ENCODE data around the gene CSMD2. TPM values are rescaled to one million over a fixed set of nuclear protein-coding genes. Genes with fewer than 3 reads are reported as not detected.

CSMD2 gene
- polyA plus RNA-seq, 1 donor, result 0.36 TPM

- WGBS (ENCODE audit: insufficient coverage, low lambda C conversion rate), result no CpG with 5 or more reads among the region's 14 CpGs
- H3K4me1 ChIP-seq (ENCODE audit: control insufficient read depth, insufficient read depth, low read length), result no peaks in the 10 kb centered on the region
These were observed 466.5 kb downstream of the CSMD2 start for GRCh38 chr1:33698361-33699035.

DNA sequence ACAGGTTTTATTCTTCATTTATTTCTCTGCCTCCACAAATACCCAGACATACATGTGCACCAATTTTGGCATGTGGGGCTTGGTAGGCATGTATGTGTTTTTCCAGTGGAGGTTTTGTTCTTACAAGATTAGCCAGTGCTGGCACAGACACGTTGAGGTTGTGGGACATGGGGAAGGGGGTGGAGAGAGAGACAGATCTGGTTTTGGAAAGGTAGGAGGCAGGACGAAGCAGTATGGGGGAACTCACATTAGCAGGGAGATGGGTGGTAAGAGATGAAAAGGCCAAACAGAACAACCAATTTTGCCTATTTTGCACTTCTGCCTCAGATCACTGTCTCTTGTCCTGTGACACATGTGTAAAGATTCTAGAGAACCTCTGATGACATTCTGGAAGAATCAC, 467.2 kb downstream of the CSMD2 start:
- no peaks in the 10 kb centered on the region for H3K36me3 ChIP-seq (ENCODE audit: control insufficient read depth, insufficient read depth, low read length)
- DNase-seq, result no peak
- whole genome bisulfite sequencing (ENCODE audit: insufficient coverage, low lambda C conversion rate), result no CpG with 5 or more reads among the region's 2 CpGs

More at GRCh38 chr1:33698361-33699035, 466.5 kb downstream of the CSMD2 start:
- Histone ChIP-seq H3K9me3 (ENCODE audit: control insufficient read depth, low read depth, low read length) (no peaks in the 10 kb centered on the region), H3K4me3 (ENCODE audit: low read length) (no peak overlapping the region), H3K27me3 (ENCODE audit: control insufficient read depth, insufficient read depth, low read length) (no peaks in the 10 kb centered on the region), H3K27ac (ENCODE audit: low read length) (no peak overlapping the region), H3K36me3 (ENCODE audit: control insufficient read depth, insufficient read depth, low read length) (no peaks in the 10 kb centered on the region)
- DNase-seq, result no peak

DNA sequence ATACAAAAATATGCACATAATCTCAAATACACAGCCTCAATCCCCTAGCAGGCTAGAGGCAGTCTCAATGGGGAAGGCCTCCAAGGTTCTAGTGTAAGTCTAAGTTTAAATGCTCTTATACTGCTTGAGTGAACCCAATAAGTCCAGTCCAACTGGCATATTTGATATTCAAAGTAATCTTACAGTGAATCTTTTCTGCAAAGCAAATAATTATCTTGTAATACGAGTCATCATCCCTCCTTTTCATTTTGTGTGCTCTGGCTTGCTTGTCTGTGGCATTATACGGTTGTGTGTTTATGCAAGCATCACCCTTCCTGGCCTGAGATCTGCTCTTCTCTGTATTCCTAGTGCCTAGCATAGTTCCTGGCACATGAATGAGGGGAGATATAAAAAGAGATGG, 468.1 kb downstream of the CSMD2 start:
- H3K4me3 ChIP-seq (ENCODE audit: low read length), result no peak overlapping the region
- H3K27me3 ChIP-seq (ENCODE audit: control insufficient read depth, insufficient read depth, low read length), result no peaks in the 10 kb centered on the region
- WGBS (ENCODE audit: insufficient coverage, low lambda C conversion rate), result no CpG with 5 or more reads among the region's 2 CpGs
- no peaks in the 10 kb centered on the region for H3K36me3 ChIP-seq (ENCODE audit: control insufficient read depth, insufficient read depth, low read length)
- H3K4me1 ChIP-seq (ENCODE audit: control insufficient read depth, insufficient read depth, low read length), result no peaks in the 10 kb centered on the region
- no peak for DNase-seq
- H3K27ac ChIP-seq (ENCODE audit: low read length), result no peak overlapping the region
- no peaks in the 10 kb centered on the region for H3K9me3 ChIP-seq (ENCODE audit: control insufficient read depth, low read depth, low read length)

More for the DNA sequence above, 467.2 kb downstream of the CSMD2 start:
- no peaks in the 10 kb centered on the region for H3K9me3 ChIP-seq (ENCODE audit: control insufficient read depth, low read depth, low read length)
- no peak overlapping the region for H3K27ac ChIP-seq (ENCODE audit: low read length)
- H3K27me3 ChIP-seq (ENCODE audit: control insufficient read depth, insufficient read depth, low read length), result no peaks in the 10 kb centered on the region
- H3K4me1 ChIP-seq (ENCODE audit: control insufficient read depth, insufficient read depth, low read length), result no peaks in the 10 kb centered on the region
- no peak overlapping the region for H3K4me3 ChIP-seq (ENCODE audit: low read length)

DNA sequence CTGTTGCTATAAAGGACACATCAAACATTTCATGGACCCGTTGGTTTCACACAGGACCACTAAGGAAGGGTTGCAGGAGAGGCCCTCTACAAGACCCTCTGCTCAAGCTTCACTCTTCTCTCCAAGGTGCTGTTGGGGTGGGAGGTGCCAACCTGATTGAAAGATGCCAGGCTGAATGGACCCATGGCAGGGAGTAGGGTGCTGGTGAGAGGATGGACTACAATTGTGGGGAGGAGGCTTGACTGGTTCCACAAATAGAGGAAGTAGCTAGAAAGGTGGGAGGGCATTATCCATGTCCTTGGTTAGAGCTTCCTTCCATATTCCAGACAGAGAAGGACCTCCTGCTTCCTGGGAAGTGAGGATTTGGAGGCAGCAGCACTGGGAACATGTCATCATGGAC, 468.7 kb downstream of the CSMD2 start:
- no peak overlapping the region for H3K27ac ChIP-seq (ENCODE audit: low read length)
- no CpG with 5 or more reads among the region's 1 CpG for WGBS (ENCODE audit: insufficient coverage, low lambda C conversion rate)
- no peaks in the 10 kb centered on the region for H3K9me3 ChIP-seq (ENCODE audit: control insufficient read depth, low read depth, low read length)
- H3K4me1 ChIP-seq (ENCODE audit: control insufficient read depth, insufficient read depth, low read length), result no peaks in the 10 kb centered on the region
- peaks cover 2% of the 10 kb centered on the region for H3K27me3 ChIP-seq (ENCODE audit: control insufficient read depth, insufficient read depth, low read length)
- H3K36me3 ChIP-seq (ENCODE audit: control insufficient read depth, insufficient read depth, low read length), result no peaks in the 10 kb centered on the region
- H3K4me3 ChIP-seq (ENCODE audit: low read length), result no peak overlapping the region
- no peak for DNase-seq

GRCh38 chr1:33692206-33693188, 472.5 kb downstream of the CSMD2 start:
- no peaks in the 10 kb centered on the region for H3K4me1 ChIP-seq (ENCODE audit: control insufficient read depth, insufficient read depth, low read length)

DNA sequence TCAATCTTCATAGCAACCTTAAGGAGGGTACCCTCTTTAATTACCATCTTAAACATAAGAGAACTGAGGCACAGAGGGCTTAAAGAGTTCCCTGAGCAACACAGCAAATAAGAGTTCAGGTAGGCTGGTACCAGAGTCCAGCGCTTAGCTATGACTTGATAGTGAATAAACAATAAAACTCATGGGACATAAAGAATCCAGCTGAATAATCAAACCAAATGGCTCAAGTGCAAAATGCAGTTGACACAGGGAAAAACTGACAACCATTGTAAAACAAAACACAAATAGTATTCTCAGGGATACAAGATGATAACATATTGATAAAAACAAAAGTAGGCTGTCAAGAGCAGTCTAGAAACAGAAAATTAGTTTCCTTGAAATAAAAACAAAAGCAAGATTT, 478.0 kb downstream of the CSMD2 start:
- Histone ChIP-seq H3K27ac (ENCODE audit: low read length) (no peak overlapping the region), H3K4me3 (ENCODE audit: low read length) (no peak overlapping the region), H3K9me3 (ENCODE audit: control insufficient read depth, low read depth, low read length) (no peaks in the 10 kb centered on the region), H3K4me1 (ENCODE audit: control insufficient read depth, insufficient read depth, low read length) (no peaks in the 10 kb centered on the region), H3K36me3 (ENCODE audit: control insufficient read depth, insufficient read depth, low read length) (no peaks in the 10 kb centered on the region), H3K27me3 (ENCODE audit: control insufficient read depth, insufficient read depth, low read length) (peaks cover 5% of the 10 kb centered on the region)
- DNase-seq, result no peak
- 60% methylated on average over 1 of the region's 1 CpG for WGBS (ENCODE audit: insufficient coverage, low lambda C conversion rate)

More at GRCh38 chr1:33692206-33693188, 472.5 kb downstream of the CSMD2 start:
- Histone ChIP-seq H3K27me3 (ENCODE audit: control insufficient read depth, insufficient read depth, low read length) (peaks cover 2% of the 10 kb centered on the region), H3K4me3 (ENCODE audit: low read length) (no peak overlapping the region), H3K27ac (ENCODE audit: low read length) (no peak overlapping the region), H3K9me3 (ENCODE audit: control insufficient read depth, low read depth, low read length) (no peaks in the 10 kb centered on the region), H3K36me3 (ENCODE audit: control insufficient read depth, insufficient read depth, low read length) (no peaks in the 10 kb centered on the region)
- no CpG with 5 or more reads among the region's 7 CpGs for WGBS (ENCODE audit: insufficient coverage, low lambda C conversion rate)
- DNase-seq, result no peak

DNA sequence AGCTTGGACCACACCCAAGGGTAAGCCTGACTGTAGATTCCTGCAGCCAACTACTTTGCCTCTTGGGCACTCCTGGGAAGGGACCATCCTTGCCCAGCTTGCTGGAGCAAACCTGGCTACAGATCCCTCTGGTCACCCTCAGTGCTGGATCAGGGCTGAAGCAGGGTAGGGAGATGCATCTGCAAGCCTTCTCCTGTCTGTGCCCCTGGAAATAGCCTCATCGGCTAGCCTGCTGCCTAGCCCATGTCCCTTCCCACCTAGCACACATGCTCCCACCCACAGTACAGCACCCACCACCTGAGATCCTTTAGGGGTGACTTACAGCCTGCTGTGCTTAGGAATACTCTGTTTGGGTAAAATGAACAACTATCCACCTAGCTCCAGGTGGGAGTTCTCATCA, 478.5 kb downstream of the CSMD2 start:
- Histone ChIP-seq H3K4me3 (ENCODE audit: low read length) (no peak overlapping the region), H3K4me1 (ENCODE audit: control insufficient read depth, insufficient read depth, low read length) (no peaks in the 10 kb centered on the region), H3K27ac (ENCODE audit: low read length) (no peak overlapping the region), H3K36me3 (ENCODE audit: control insufficient read depth, insufficient read depth, low read length) (no peaks in the 10 kb centered on the region), H3K9me3 (ENCODE audit: control insufficient read depth, low read depth, low read length) (no peaks in the 10 kb centered on the region), H3K27me3 (ENCODE audit: control insufficient read depth, insufficient read depth, low read length) (peaks cover 3% of the 10 kb centered on the region)
- WGBS (ENCODE audit: insufficient coverage, low lambda C conversion rate), result no CpG with 5 or more reads among the region's 1 CpG
- DNase-seq, result no peak

- Histone ChIP-seq H3K27me3 (ENCODE audit: control insufficient read depth, insufficient read depth, low read length) (peaks cover 3% of the 10 kb centered on the region), H3K4me1 (ENCODE audit: control insufficient read depth, insufficient read depth, low read length) (no peaks in the 10 kb centered on the region), H3K4me3 (ENCODE audit: low read length) (no peak overlapping the region), H3K36me3 (ENCODE audit: control insufficient read depth, insufficient read depth, low read length) (no peaks in the 10 kb centered on the region), H3K9me3 (ENCODE audit: control insufficient read depth, low read depth, low read length) (no peaks in the 10 kb centered on the region), H3K27ac (ENCODE audit: low read length) (no peak overlapping the region)
- 60% methylated on average over 1 of the region's 5 CpGs for WGBS (ENCODE audit: insufficient coverage, low lambda C conversion rate)
- DNase-seq, result no peak
These were observed 479.8 kb downstream of the CSMD2 start for GRCh38 chr1:33685256-33685655.

GRCh38 chr1:33684396-33685179, 480.4 kb downstream of the CSMD2 start:
- no peaks in the 10 kb centered on the region for H3K9me3 ChIP-seq (ENCODE audit: control insufficient read depth, low read depth, low read length)
- DNase-seq, result no peak
- no peaks in the 10 kb centered on the region for H3K36me3 ChIP-seq (ENCODE audit: control insufficient read depth, insufficient read depth, low read length)
- 100% methylated on average over 2 of the region's 9 CpGs for WGBS (ENCODE audit: insufficient coverage, low lambda C conversion rate)
- H3K4me1 ChIP-seq (ENCODE audit: control insufficient read depth, insufficient read depth, low read length), result no peaks in the 10 kb centered on the region
- H3K27me3 ChIP-seq (ENCODE audit: control insufficient read depth, insufficient read depth, low read length), result peaks cover 3% of the 10 kb centered on the region
- no peak overlapping the region for H3K4me3 ChIP-seq (ENCODE audit: low read length)
- no peak overlapping the region for H3K27ac ChIP-seq (ENCODE audit: low read length)

DNA sequence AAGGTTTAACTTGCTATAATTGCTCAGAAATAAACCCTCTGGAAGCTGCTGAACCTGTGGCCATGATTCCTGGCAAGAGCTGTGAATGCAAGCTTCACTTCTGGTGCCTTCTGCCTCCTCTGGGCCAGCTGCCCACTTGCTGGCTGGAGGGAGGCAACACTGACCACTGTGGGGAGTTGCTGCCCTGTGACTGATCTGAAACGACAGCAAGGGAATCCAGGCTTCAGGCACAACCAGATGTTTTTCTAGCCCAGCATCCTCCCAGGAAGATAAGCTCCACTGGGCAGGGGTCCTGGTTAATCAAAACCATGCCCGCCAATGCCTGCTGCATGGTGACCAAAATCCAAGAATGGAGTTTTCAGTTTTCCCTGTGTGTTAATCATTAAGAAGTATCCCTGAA, 481.1 kb downstream of the CSMD2 start:
- no peak for DNase-seq
- Histone ChIP-seq H3K27ac (ENCODE audit: low read length) (no peak overlapping the region), H3K27me3 (ENCODE audit: control insufficient read depth, insufficient read depth, low read length) (peaks cover 3% of the 10 kb centered on the region), H3K9me3 (ENCODE audit: control insufficient read depth, low read depth, low read length) (no peaks in the 10 kb centered on the region), H3K4me3 (ENCODE audit: low read length) (no peak overlapping the region), H3K4me1 (ENCODE audit: control insufficient read depth, insufficient read depth, low read length) (no peaks in the 10 kb centered on the region), H3K36me3 (ENCODE audit: control insufficient read depth, insufficient read depth, low read length) (no peaks in the 10 kb centered on the region)
- no CpG with 5 or more reads among the region's 2 CpGs for WGBS (ENCODE audit: insufficient coverage, low lambda C conversion rate)
